NT2/D1 (cell line): ENCODE measurements around the gene FFAR1.

Experiments
- SUZ12 ChIP-seq: IDR thresholded peaks from 2 replicates; pipeline ENCODE4 v1.6.1; 2011; ENCODE audit not compliant: insufficient read length, insufficient read depth; ENCODE audit errors: extremely low read depth
- YY1 ChIP-seq: IDR thresholded peaks from 2 replicates; pipeline ENCODE4 v1.6.1; 2011; ENCODE audit not compliant: insufficient read length, insufficient read depth
- ZNF274 ChIP-seq: IDR thresholded peaks from 2 replicates; pipeline ENCODE4 v1.6.1; 2011; ENCODE audit warnings: mild to moderate bottlenecking, low read depth, low read length

GRCh38 chr19:35352448-35353304, 5.0 kb downstream of the FFAR1 start:
- no peak for TF ChIP-seq ZNF274
- TF ChIP-seq SUZ12, result no peak
- TF ChIP-seq YY1, result no peak
